NCI-H1694 treated with DMSO at 0.1 percent for 48 hours (cell line): ENCODE data around the gene C3orf49.

Source experiments
- DNase-seq: peaks from one replicate; lab custom pipeline; 2025; lab: John Stamatoyannopoulos, UW

C3orf49 gene

GRCh38 chr3:63886858-63887257, 67.8 kb downstream of the C3orf49 start:
- no peak for DNase-seq

- DNase-seq: no peak
These were observed 72.4 kb downstream of the C3orf49 start for GRCh38 chr3:63891518-63891917.

GRCh38 chr3:63892773-63893352, 73.8 kb downstream of the C3orf49 start:
- DNase-seq: no peak

- DNase-seq: no peak
These were observed 76.5 kb downstream of the C3orf49 start for GRCh38 chr3:63895422-63896189.

- DNase-seq: no peak
These were observed 77.4 kb downstream of the C3orf49 start for GRCh38 chr3:63896332-63897030.
